K562 (cell line): ENCODE results near the gene TMPRSS7. TPM values are rescaled to one million over a fixed set of nuclear protein-coding genes. Genes with fewer than 3 reads are reported as not detected.

Experiments
- ATAC-seq: fragments of 200-7000 bp; cut with Tn5 transposase; 3 replicates; pipeline ENCODE4 v1.9.1; 2020; ENCODE audit warnings: moderate library complexity
- BruUV-seq: library from RNA; stranded (reverse); fragments of 400-500 nt; replicated peaks from 2 replicates; lab custom pipeline; 2021; lab: Mats Ljungman, UMichigan
- CTCF ChIA-PET: fragments of 300-600 bp; formaldehyde crosslinking; extraction: SDS; loops from one replicate; lab custom pipeline; 2021; ENCODE audit warnings: low intra/inter-chr PET ratio; lab: Yijun Ruan, JAX
- POLR2A ChIA-PET: fragments of 300-600, 350-650 bp; sonication (Branson Sonifier 250); formaldehyde crosslinking; extraction: SDS; loops from one replicate; lab custom pipeline; 2021; ENCODE audit warnings: antibody characterized with exemption, inconsistent platforms; lab: Yijun Ruan, JAX
- DNase-seq, 4 experiments: peaks; one replicate each; pipeline versions ENCODE4 v3.0.0 to v3.0.0-alpha.2; 2011 to 2018; ENCODE audit warnings: low spot score in 3 of 4, mixed read lengths in 3 of 4; ENCODE audit errors: extremely low read depth in 1 of 4
- FAIRE-seq: peaks from 2 replicates; lab custom pipeline; 2011; peaks lifted over from hg19 to GRCh38; lab: Jason Lieb, UNC
- H2AFZ ChIP-seq: 2 replicates; pipeline ENCODE4 v1.6.0; 2011; ENCODE audit warnings: low read depth, low read length, control low read depth, inconsistent platforms
- H3K27ac ChIP-seq: fragments of 200-600 bp; 3 replicates; pipeline ENCODE4 v1.8.0; 2011; ENCODE audit warnings: low read depth, mild to moderate bottlenecking, control low read depth, inconsistent platforms, low read length, moderate library complexity, mixed read lengths; ENCODE audit errors: extremely low read depth
- H3K27me3 ChIP-seq, 2 experiments: fragments of 300-600 bp in 1 of 2; 2 replicates in 1 of 2; 3 replicates in 1 of 2; pipeline versions ENCODE4 v1.6.0 to v1.8.0; 2011; ENCODE audit warnings: inconsistent platforms in 2 of 2, low read length in 2 of 2, mild to moderate bottlenecking in 1 of 2, mixed read lengths in 1 of 2, moderate library complexity in 1 of 2; ENCODE audit not compliant: control insufficient read depth in 2 of 2, insufficient read depth in 2 of 2
- H3K36me3 ChIP-seq: fragments of 300-600 bp; 3 replicates; pipeline ENCODE4 v1.8.0; 2011; ENCODE audit warnings: mild to moderate bottlenecking, low read length, inconsistent platforms; ENCODE audit not compliant: control insufficient read depth, insufficient read depth
- H3K4me1 ChIP-seq, 2 experiments: fragments of 200-600 bp in 1 of 2; replicated peaks in 1 of 2; 2 replicates in 1 of 2; 3 replicates in 1 of 2; pipeline versions ENCODE4 v1.5.1 to v1.8.0; 2011; ENCODE audit warnings: inconsistent platforms in 2 of 2, low read length in 2 of 2, mild to moderate bottlenecking in 1 of 2, mixed read lengths in 1 of 2, moderate library complexity in 1 of 2; ENCODE audit not compliant: control insufficient read depth in 2 of 2, insufficient read depth in 2 of 2
- H3K4me2 ChIP-seq: 2 replicates; pipeline ENCODE4 v1.6.1; 2011; ENCODE audit warnings: low read length, control low read depth, inconsistent platforms, mixed read lengths; ENCODE audit not compliant: insufficient read depth
- H3K4me3 ChIP-seq: fragments of 200-600 bp; sonication (generic), shearing (Covaris generic); 2 replicates; pipeline ENCODE4 v1.5.1; 2016; ENCODE audit warnings: control low read depth, inconsistent platforms
- H3K79me2 ChIP-seq: fragments of 200-600 bp; 3 replicates; pipeline ENCODE4 v1.8.0; 2011; ENCODE audit warnings: low read length, inconsistent platforms; ENCODE audit not compliant: control insufficient read depth, insufficient read depth
- H3K9ac ChIP-seq, 2 experiments: 2 replicates each; pipeline versions ENCODE4 v1.6.0 to v1.6.1; 2011; ENCODE audit warnings: low read depth in 2 of 2, low read length in 2 of 2, control low read depth in 1 of 2, inconsistent platforms in 1 of 2, mild to moderate bottlenecking in 1 of 2, mixed read lengths in 1 of 2; ENCODE audit not compliant: insufficient read depth in 1 of 2
- H3K9me1 ChIP-seq: one replicate; pipeline ENCODE4 v1.6.0; 2011; ENCODE audit warnings: inconsistent platforms, mild to moderate bottlenecking, low read length, moderate library complexity; ENCODE audit not compliant: control insufficient read depth, insufficient read depth
- H3K9me3 ChIP-seq: replicated peaks from 2 replicates; pipeline ENCODE4 v1.5.1; 2011; ENCODE audit warnings: low read depth, low read length, inconsistent platforms; ENCODE audit not compliant: control insufficient read depth, insufficient read depth
- H4K20me1 ChIP-seq: replicated peaks from 2 replicates; pipeline ENCODE4 v1.6.1; 2011; ENCODE audit warnings: low read length, inconsistent platforms, mixed read lengths; ENCODE audit not compliant: control insufficient read depth, insufficient read depth
- BHLHE40 ChIP-seq: IDR thresholded peaks from 2 replicates; pipeline ENCODE4 v1.6.1; 2011; ENCODE audit warnings: low read length, improper control_type of control experiment
- E2F1 ChIP-seq: sonication (generic); formaldehyde crosslinking; IDR thresholded peaks from 2 replicates; pipeline ENCODE4 v1.8.1; 2023; ENCODE audit warnings: mild to moderate bottlenecking, missing genetic modification reagents, moderate library complexity
- FIP1L1 ChIP-seq: fragments of 200-400 bp; formaldehyde crosslinking; IDR thresholded peaks from 2 replicates; pipeline ENCODE4 v1.6.1; 2018; ENCODE audit warnings: mild to moderate bottlenecking, low read depth, low read length; ENCODE audit not compliant: poor library complexity, severe bottlenecking
- FUS ChIP-seq: fragments of 200-400 bp; formaldehyde crosslinking; optimal IDR thresholded peaks from 2 replicates; pipeline ENCODE3; 2017; ENCODE audit warnings: low read depth, low read length
- HDAC6 ChIP-seq: IDR thresholded peaks from 2 replicates; pipeline ENCODE4 v1.6.1; 2012; ENCODE audit warnings: low read depth, mild to moderate bottlenecking, control low read depth, inconsistent platforms, low read length, moderate library complexity
- KDM2B ChIP-seq: fragments of 250-450 bp; sonication (Bioruptor Pico); IDR thresholded peaks from 2 replicates; pipeline ENCODE4 v1.8.0; 2021; ENCODE audit warnings: mild to moderate bottlenecking, moderate library complexity
- MCM3 ChIP-seq: fragments of 450-650 bp; IDR thresholded peaks from 2 replicates; pipeline ENCODE4 v1.6.1; 2016
- PRDM10 ChIP-seq: fragments of 450-650 bp; IDR thresholded peaks from 2 replicates; pipeline ENCODE4 v1.6.1; 2018; ENCODE audit not compliant: partially characterized antibody
- SFPQ ChIP-seq: fragments of 200-400 bp; formaldehyde crosslinking; IDR thresholded peaks from 2 replicates; pipeline ENCODE4 v1.6.1; 2017; ENCODE audit warnings: mild to moderate bottlenecking, low read depth, low read length, moderate library complexity
- TGIF2 ChIP-seq: sonication (generic); formaldehyde crosslinking; IDR thresholded peaks from 2 replicates; pipeline ENCODE4 v1.8.1; 2022; ENCODE audit warnings: mild to moderate bottlenecking, missing genetic modification reagents, moderate library complexity
- ZNF239 ChIP-seq: fragments of 250-450 bp; sonication (Bioruptor Pico); IDR thresholded peaks from 2 replicates; pipeline ENCODE4 v1.4.0; 2020; ENCODE audit warnings: mild to moderate bottlenecking
- ZNF253 ChIP-seq: fragments of 250-450 bp; sonication (Bioruptor Pico); conservative IDR thresholded peaks from 2 replicates; pipeline ENCODE4 v1.6.1; 2021; ENCODE audit warnings: mild to moderate bottlenecking
- ZNF583 ChIP-seq: fragments of 250-450 bp; sonication (Bioruptor Pico); IDR thresholded peaks from 2 replicates; pipeline ENCODE4 v1.4.0; 2020
- ZNF668 ChIP-seq: fragments of 250-450 bp; sonication (Bioruptor Pico); IDR thresholded peaks from 2 replicates; pipeline ENCODE4 v1.8.0; 2022; ENCODE audit warnings: mild to moderate bottlenecking, inconsistent platforms
- WGBS: fragments of 100-300 bp; shearing (Covaris generic); methylation state at CpG from one replicate; pipeline ENCODE4 v1.1.6; 2016; ENCODE audit warnings: low coverage, mixed read lengths; ENCODE audit not compliant: insufficient coverage; ENCODE audit errors: missing lambda C conversion rate; 5-methylcytosine and 5-hydroxymethylcytosine counted together
- in situ Hi-C: fragments of 300-500 bp; cut with MboI; formaldehyde crosslinking; loops from 4 replicates; pipeline ENCODE4 v1.15.0; 2018; ENCODE audit warnings: inconsistent platforms, mixed read lengths
- intact Hi-C: fragments of 100-400 bp; cut with micrococcal nuclease; formaldehyde crosslinking; loops from 2 replicates; pipeline ENCODE4 v1.14.2; 2022
- polyA plus RNA-seq, 8 experiments: library from polyadenylated mRNA; depleted of rRNA in 4 of 8; stranded (reverse) in 5 of 8; unstranded in 3 of 8; fragments of >200 nt; fragmentation: Nextera tagmentation in 2 of 8; fragmentation: Illumina TruSeq in 1 of 8; extraction: Ambion mirVana in 2 of 8; extraction: Trizol in 1 of 8; gene quantifications; 2 replicates each; pipeline versions ENCODE4 v1.2.1 to v1.2.3, GENCODE V29; 2011 to 2014; ENCODE audit warnings: inconsistent platforms in 1 of 8, missing spikeins in 1 of 8
- total RNA-seq, 7 experiments: library from RNA; depleted of rRNA in 6 of 7; stranded (reverse); fragments of >200 nt in 6 of 7; fragmentation: Illumina TruSeq in 2 of 7; extraction: Trizol in 2 of 7; gene quantifications; 2 replicates each; pipeline versions ENCODE4 v1.2.1 to v1.2.3, GENCODE V29; 2011 to 2021; ENCODE audit warnings: low replicate concordance in 1 of 7

The TMPRSS7 gene
- total and polyA plus RNA-seq, 9 of the 15 experiments (the other 6 are each of a cell fraction or from before 2014, with no cell fraction given), result not detected

GRCh38 chr3:112086875-112087524 is 52.5 kb downstream of the TMPRSS7 start (continued):
- TF ChIP-seq ZNF668 (CRISPR knock-in tag), result no peak
- no peak for TF ChIP-seq E2F1
- no peak for TF ChIP-seq KDM2B
- TF ChIP-seq BHLHE40, result no peak

- in situ Hi-C loops (no loop called here), intact Hi-C loops (no loop called here)
- Histone ChIP-seq H3K4me3 (no peak overlapping the region), H3K27me3 (no peaks in the 10 kb centered on the region), H3K9me1 (no peaks in the 10 kb centered on the region), H4K20me1 (no peaks in the 10 kb centered on the region), H3K4me1 (peaks cover 5 to 13% of the 10 kb centered on the region in 2 experiments; a peak in 4 of 5 replicates), H3K79me2 (no peaks in the 10 kb centered on the region), H3K4me2 (no peak overlapping the region; the same call in 1 of the 2 replicates), H3K27ac (no peak overlapping the region), H3K9ac (no peak overlapping the region), H3K36me3 (no peaks in the 10 kb centered on the region), H3K9me3 (no peaks in the 10 kb centered on the region), H2AFZ (no peak overlapping the region)
- ChIA-PET POLR2A (interaction anchor here (0.7 kb wide), 1 partner anchor 167 kb away, joined by 3 read pairs; no protein-coding TSS in a partner anchor), CTCF (no interaction called here)
- ATAC-seq, result no peak
- WGBS, result 34% methylated on average over 4 of the region's 5 CpGs
- BruUV-seq, result no TSS peak
- DNase-seq, result no peak
- FAIRE-seq, result no peak
- TF ChIP-seq ZNF583 (no peak), ZNF239 (CRISPR knock-in tag) (no peak), MCM3 (no peak), HDAC6 (no peak), ZNF253 (no peak), TGIF2 (no peak), FIP1L1 (no peak), PRDM10 (no peak), FUS (no peak), SFPQ (no peak)
These were observed 53.2 kb downstream of the TMPRSS7 start for GRCh38 chr3:112087746-112088145.
